Gastroesophageal sphincter (tissue), 3 donors: Measurements from ENCODE around the gene ERH.
A peak's percentile ranks its signal among the peaks of the same experiment; 100 is the strongest.

Experiments
- POLR2A ChIP-seq, 2 donors: fragments of 450-650 bp; IDR thresholded peaks; one replicate each; pipeline ENCODE4 v1.6.1; 2017; ENCODE audit warnings: antibody characterized with exemption in 2 of 2, mild to moderate bottlenecking in 2 of 2, moderate library complexity in 1 of 2
- TF ChIP-seq, protein P1 (sequence below), 4 experiments: fragments of 200-600 bp in 2 of 4; fragments of 450-650 bp in 2 of 4; sonication (generic) in 1 of 4; IDR thresholded peaks; one replicate each; pipeline ENCODE4 v1.5.1; 2017 to 2019; ENCODE audit warnings: antibody characterized with exemption in 4 of 4, mild to moderate bottlenecking in 2 of 4, moderate library complexity in 2 of 4

DNA sequence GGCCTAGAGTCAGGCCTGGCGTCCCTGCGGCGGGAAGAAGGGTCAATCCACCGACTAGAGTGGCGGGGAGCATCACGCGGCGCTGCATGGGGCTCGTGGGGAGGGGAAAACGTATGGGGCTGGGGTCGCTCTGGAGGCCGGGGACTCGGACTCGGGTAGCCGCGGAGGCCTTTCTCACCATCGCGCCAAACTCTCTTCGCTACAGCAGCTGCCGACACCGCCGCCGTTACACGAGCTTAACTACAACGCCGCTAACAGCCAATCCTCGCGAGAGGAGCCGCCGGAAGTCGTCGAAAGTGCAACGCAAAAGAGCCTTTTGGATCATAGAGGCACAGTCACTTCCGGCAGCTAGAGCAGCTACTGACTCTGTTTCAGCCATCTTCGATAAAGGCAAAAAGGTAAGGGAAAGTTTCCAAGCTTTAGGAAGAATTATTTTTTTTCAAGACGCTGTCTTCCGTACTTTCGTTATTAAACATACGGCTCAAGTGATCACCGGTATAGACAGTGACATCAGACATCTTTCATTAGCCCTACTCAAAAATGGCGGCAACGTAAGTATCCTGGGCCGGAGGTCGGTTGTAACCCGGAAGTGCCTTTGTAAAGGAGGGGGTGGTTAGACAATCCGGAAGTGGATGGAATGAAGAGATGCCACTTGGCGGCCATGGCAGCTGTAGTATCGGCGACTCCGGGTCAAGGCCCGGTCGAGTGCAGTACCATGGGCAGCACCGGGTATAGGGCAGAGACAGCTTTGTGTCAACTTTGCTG, at the start of gene ERH, which contains the start of gene SLC39A9:
- TF ChIP-seq, protein P1, sequence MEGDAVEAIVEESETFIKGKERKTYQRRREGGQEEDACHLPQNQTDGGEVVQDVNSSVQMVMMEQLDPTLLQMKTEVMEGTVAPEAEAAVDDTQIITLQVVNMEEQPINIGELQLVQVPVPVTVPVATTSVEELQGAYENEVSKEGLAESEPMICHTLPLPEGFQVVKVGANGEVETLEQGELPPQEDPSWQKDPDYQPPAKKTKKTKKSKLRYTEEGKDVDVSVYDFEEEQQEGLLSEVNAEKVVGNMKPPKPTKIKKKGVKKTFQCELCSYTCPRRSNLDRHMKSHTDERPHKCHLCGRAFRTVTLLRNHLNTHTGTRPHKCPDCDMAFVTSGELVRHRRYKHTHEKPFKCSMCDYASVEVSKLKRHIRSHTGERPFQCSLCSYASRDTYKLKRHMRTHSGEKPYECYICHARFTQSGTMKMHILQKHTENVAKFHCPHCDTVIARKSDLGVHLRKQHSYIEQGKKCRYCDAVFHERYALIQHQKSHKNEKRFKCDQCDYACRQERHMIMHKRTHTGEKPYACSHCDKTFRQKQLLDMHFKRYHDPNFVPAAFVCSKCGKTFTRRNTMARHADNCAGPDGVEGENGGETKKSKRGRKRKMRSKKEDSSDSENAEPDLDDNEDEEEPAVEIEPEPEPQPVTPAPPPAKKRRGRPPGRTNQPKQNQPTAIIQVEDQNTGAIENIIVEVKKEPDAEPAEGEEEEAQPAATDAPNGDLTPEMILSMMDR (IDR thresholded peaks at IDR 0.05), result peak in 1 of 4 experiments; percentile 13
- TF ChIP-seq POLR2A (IDR thresholded peaks at IDR 0.05), result peak; percentile 53 to 63
